HG02870 (cell line): ENCODE data around the gene EYS.

Experiments
- ATAC-seq: cut with Tn5 transposase; IDR thresholded peaks from one replicate; pipeline ENCODE4 v1.9.1; 2021; ENCODE audit warnings: mild to moderate bottlenecking, moderate library complexity; ENCODE audit not compliant: unreplicated experiment

EYS gene

DNA sequence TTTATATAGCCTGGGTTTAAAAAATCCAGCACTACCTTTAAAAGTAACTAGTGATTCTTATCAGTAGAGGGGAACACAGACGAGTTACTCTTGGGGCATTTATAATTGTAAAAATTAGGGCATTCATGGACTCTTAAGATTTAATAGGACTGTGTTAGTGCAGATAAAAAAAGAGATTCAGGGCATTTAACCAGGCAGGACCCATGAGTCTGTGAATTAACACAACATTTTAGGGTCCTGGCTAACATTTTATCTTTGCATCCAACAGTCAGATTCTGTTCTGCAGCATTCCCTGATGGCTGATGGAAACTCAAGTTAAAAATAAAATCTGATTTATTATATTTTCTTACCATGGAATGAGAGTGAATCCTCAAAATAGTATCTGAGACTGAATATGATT, 1297.1 kb downstream of the EYS start:
- ATAC-seq, result no peak

DNA sequence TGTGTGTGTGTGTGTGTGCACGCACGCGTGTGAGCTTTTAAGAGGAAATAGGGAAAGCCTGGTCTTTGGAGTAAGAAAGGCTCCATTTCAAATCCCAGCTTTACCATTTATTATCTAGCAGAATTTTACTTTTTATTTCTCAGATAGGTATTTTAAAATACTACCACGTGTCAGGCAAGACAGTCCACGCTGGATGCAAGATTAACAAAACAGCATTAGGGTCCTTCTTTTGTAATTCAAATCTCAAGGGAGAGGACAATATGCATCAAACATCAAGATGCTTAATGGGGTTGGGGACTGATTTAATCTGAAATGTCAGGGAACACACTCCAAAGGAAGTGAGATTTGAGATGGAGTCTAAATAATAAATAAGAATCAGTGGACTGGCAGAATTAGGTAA, 1302.6 kb downstream of the EYS start:
- no peak for ATAC-seq

DNA sequence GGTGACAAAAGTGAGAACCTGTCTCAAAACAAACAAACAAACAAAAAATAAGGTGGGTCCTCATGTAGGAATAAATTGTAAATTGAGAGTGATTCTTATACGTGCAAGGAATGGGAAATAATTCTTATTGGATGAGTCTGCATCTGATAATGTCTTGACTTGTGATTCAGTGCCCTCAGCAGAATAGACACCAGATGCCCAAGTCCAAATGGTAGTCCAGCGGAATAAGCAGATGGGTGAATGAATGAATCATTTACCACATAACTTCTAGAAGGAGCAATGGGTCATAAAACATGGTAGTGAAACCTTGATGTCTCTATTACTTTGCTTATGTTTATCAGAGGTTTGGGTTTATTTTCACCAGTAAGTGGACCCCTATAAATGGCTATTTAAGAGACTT, 1323.7 kb downstream of the EYS start:
- no peak for ATAC-seq

DNA sequence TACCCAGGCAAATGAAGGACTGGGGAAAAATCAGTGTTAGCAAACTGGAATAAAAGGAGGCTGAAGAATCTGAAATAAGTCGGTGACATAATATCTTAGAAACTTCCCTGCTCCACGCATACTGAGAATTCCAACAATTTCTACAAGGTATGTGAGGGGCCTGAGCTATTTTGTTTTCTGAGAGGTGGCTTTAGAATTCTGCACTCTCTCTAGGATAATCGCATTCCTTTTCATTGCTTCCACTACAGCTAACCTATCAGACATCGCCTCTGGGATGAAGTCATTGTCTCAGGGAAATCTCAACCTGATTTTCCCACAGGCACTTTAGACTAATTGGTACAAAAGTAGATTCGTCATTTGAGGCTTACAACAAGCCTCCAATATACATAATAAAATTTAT, 1330.6 kb downstream of the EYS start:
- ATAC-seq, result no peak

DNA sequence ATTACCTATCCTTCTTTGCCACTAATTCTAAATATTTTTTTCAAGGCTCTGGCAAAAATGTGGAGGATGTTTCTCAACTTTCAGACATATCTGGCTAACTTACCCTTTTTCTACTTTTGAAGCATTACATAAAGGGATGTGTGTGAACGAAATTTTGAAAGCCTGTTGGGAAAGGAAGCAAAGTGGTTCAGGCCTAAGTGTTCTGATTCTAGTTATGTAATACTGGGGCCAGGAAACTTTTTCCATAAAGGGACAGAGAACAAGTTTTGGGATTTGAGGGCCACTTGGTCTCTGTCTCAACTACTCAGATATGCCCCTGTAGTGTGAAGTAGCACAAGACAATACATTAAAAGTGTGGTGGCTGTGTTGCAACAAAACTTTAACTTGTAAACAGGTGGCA, 1349.6 kb downstream of the EYS start:
- no peak for ATAC-seq

DNA sequence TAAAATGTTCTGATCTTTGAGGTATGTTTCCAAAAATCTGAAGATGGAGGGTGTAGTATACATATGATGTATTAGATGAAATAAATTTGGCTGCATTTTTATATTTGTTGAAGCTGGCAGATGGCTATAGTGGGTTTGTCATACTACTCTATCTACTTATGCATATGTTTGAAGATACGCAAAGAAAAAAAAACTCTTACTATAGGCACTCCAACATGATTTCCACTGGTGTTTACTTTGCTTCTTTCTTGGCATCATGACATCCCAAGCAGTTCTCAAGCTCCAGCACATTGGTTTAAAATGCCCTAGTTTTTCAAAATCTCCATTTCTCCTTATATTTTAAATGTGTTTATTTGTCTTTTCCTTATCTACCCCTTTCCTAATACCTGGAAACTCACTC, 1359.6 kb downstream of the EYS start:
- ATAC-seq, result no peak

DNA sequence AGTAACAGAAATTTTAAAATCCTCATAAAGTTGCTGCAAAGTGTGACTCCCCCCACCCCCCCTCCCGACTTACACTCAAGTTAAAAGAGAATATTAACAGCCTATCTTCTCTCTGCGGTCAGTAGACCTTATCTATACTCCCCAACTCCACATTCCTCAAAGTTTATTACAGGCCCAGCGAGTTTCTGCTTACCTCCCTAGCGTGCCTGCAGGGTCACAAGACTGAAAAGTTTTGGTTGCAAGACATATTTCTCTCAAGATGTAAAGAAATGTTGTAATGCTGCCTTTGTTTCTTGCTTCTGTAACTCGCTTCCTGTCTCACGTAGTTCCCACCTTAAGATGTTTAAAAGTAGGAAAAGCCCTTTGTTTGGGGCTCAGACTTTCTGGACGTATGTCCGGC, 1371.8 kb downstream of the EYS start:
- ATAC-seq, result no peak

DNA sequence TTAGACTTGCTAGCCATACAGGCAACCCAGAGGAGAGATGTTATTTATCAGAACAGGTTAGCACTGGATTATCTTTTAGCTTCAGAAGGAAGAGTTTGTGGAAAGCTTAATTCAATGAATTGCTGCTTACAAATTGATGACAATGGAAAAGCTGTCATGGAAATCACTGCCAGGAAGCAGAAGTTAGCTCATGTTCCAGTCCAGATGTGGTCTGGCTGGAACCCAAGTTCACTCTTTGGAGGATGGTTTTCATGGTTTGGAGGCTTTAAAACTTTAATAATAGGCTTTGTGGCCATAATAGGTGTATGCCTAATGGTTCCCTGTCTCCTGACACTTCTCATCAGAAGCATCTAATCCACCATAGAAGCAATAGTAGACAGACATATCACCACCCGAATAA, 1372.4 kb downstream of the EYS start:
- no peak for ATAC-seq

DNA sequence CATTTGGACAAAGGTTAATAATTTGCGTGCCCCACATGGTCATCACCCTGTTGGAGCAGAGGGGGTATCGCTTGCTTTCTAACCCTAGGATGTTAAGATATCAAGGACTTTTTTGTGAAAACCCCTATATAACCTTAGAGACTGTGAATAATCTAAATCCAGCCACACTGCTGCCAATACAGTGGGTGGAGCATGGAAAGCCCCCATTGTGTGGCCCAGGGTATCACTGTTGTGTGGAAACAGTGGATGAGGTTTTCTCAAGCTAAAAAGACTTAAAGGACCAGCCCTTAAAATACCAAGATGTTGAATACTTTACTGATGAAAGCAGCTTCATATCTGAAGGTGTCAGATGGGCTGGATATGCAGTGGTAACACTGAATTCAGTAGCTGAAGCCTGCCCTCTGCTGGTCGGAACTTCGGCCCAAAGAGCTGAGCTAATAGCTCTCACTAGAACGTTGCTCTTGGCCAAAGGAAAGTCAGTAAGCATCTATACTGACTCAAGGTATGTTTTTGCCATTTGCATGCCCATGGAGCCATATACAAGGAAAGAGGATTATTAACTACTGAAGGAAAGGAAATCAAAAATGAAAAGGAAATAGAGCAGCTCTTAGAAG, 1376.2 kb downstream of the EYS start:
- no peak for ATAC-seq

DNA sequence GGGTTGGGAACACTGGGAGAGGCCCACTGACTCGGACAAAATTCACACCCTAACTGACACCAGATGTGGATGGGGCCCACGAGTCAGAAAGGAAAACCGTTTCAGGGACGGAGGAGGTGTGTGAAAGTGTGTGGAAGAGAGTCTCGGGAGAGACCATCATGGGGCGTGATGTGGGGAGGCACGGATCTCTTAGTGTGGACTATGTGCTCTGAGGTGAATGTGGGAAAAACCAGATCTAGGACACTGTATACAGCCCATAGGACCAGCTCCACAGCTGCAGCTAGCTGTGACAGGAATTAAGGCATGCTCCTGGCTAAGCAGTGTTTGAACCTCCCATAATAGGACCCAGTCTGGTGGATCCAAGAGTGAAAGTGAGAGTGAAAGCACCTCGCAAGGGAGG, 1380.1 kb downstream of the EYS start:
- ATAC-seq, result no peak

DNA sequence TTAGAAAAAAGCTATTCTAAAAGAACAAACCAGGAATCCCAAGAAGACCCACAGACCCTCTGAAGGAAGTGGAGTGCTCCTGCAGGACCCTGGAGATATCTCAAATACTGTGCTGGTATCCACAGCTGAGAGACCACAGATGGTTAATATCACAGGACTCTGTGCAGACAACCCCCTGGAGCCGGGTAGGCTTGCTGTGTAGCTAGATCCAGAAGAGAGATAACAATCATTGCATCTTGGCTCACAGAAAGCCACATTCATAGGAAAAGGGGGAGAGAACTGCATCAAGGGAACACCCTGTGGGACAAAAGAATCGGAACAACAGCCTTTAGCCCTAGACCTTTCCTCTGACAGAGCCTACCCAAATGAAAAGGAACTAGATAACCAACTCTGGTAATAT, 1381.9 kb downstream of the EYS start:
- no peak for ATAC-seq

DNA sequence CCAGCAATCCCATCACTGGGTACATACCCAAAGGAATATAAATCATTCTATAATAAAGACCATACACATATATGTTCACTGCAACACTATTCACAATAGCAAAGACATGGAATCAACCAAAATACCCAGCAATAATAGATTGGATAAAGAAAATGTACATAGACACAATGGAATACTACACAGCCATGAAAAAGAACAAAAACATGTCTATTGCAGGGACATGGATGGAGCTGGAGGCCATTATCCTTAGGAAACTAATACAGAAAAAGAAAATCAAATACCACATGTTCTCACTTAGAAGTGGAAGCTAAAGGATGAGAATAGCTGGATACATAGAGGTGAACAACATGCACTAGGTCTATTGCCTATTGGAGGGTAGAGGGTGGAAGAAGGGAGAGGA, 1396.8 kb downstream of the EYS start:
- ATAC-seq, result no peak

DNA sequence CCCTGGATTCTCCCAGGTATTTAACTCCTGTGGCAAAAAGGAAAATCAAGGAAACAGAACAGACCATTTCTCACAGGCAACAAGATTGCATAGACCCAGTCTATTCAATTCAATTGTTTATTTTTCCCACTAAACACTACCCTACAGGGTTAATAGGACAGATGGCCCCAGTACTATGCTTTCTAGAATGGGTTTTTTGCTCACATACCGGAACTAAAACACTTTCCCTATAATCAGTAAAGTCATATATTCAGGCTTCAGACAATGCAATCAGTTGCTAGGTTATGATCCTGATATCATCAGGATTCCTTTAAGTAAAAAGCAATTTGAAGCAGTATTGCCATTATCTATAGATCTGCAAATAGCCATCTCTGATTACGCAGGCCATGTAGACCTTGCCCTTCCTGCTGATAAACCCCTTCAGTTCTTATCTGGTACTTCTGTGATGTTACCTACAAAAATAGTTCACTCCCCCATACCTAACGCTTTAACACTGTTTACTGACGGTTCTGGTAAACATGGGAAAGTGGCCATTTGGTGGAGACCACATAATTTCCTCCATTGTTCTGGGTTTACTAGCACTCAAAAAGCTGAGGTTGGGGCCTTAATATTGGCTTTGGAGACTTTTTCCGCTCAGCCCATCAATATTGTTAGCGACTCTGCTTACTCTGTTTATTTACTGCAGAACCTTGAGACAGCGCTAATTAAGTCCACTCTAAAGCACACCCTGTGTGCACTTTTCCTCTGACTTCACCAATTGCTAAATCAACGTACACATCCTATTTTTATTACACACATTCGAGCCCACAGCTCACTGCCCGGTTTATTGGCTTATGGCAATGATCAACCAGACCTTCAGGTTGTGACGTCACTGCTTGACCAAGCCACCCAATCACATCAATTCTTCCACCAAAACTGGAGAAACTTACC, 1405.5 kb downstream of the EYS start:
- ATAC-seq, result no peak

DNA sequence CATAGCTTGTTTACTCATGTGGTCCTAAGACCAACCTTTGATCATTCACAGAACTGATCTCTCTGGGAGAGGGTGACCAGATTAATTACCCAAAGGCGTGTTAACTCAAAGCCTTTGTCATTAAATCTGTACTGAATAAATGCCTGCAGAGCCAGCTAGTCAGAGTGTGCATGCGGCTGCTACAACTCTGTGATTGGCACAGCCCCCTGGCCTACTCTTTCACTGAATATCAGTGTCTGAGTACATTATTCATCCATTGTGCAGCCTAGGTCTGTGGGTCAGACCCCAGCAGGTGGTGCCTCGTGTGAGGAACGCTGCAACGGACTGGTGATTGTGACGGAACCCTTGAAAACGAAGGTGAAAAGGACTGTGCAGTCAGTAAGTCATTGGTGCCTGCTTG, 1407.8 kb downstream of the EYS start:
- ATAC-seq, result no peak

DNA sequence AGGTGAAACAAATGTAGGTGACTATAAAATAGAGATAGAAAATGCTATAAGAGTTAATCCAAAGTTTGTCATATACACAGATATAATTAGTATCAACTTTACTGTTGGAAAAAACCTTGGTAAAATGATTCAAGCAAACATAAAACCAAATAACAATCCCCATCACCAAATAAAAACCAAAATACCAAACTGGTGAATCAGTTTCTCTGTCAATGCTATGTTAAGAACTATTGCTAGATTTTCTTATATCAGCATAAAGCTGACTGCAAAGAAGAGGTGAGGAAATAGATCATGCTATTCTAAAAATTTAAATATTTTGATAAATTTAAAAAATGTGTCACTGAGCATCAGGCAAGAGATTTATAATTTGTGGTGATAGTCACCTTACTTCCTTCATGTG, 1413.0 kb downstream of the EYS start:
- no peak for ATAC-seq

DNA sequence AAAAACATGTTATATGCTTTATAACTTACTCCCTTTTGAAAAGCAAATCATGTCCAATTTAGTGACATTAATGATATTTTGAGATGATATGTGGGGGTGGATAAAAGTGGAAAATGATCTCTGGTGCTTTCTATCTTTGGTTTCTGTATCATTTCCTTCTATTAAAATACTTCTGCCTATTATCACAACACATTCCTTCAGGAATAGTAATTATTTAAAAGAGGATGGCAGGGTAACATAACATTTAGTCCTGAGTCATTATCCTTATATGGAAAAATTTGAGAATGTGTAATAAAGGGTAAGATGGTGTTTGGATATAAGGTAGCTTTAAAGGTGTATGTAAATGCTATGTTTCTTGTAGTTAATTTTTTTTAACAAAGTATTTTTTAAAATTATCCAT, 1413.7 kb downstream of the EYS start:
- ATAC-seq, result no peak

DNA sequence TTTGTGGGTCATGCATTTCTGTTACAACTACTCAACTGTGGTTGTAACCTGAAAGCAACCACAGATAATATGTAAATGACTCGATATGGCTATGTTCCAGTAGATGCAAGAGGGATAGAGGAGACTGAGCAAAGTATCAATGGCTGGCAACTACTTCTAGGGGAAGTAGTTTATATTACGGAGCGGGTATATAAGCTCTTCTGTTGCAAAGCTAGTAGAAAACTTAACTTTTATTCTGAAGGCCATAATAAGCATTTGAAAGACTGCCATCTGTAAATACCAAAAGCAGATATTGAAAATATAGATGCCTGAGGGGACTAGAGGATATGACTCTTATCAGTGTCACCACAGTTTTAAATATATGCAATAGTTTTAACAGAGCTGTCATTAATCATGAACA, 1416.2 kb downstream of the EYS start:
- no peak for ATAC-seq

DNA sequence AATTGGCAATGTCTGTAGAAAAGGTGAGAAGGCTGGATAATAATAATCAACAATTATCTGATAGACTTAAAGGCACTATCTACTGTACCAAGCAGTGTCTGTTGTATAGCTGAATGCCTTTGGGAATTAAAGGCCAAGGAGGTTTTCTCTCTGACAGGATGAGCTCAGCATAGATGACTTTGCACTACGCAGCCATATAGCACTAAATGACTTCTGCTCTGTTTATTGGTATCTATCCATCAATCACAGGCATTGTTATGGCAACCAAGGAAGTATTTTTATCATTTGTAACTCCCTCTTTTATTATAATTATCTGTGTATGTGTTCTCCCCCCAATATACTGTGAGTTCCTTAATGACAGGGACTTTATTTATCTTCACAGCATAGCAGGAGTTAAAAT, 1417.1 kb downstream of the EYS start:
- ATAC-seq, result no peak

DNA sequence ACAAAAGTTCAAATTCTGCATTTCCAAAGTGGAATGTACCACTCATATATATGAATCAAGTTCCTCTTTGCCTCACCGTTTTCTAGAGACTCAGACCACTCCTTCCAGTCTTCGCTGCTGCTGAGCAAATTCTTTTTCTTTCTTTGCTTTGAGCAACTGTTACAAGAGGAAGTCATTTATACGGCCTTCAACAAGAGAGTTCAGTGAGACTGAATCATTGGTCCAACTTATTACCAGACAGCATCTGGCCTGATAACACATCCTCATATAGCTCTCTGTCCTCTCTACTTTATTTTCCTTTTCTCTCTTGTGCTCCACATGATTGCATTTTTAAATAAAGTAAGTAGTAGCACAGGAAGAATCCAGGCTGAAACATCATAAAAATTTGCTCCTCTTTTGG, 1418.7 kb downstream of the EYS start:
- ATAC-seq, result no peak

DNA sequence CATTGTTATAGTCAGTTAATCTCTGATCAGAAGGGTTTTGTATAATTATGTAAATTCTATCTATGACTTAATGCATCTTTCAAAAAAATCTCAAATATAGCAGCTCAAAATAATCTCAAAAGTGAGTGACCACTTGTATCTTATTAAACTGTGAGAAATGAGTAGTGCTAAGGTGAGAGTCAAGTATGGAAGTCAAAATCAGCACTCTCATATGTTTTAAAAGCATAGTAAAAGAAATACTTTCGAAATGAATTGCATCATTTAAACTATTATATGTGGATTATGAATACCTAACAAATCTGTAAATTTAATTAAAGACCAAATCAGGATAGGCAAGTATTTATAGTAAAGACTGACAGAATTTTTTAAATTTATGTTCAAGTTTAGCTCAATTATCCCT, 1425.9 kb downstream of the EYS start:
- no peak for ATAC-seq

DNA sequence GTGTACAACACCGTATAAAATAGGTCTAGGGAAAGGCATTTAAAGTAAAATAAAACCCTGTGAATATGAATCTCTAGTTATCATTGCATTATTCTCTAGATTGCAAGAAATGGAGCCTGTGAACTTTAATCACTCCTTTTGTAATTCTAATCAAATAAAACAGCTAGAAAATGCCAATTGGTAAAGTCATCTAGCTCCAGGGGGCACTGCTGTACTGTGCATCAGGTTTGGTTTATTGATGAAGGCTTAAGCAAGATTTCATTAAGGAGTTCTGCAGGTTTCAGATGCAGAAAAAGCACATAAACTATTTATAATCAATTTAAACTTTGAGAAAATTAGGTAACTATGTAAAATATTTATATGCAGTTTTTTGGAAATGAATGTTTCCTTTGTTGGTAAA, 1426.5 kb downstream of the EYS start:
- no peak for ATAC-seq

DNA sequence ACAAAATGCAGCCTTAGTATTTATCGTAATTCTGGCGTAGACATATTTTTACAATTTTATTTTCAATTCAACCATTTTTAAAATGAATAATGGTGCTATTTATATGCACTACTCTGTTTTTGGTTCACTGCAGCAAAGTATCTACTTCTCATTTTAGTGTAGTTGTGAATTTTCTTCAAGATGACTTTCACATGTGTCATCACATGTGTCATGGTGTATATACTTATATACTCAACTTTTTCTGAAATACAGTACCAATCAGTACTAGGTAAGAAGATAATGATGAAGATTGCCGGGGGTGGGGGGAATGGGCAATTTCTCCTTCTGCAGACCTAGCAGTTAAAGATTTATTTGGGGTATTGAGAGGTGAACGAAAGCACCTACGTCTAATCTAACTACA, 1436.9 kb downstream of the EYS start:
- ATAC-seq, result no peak

DNA sequence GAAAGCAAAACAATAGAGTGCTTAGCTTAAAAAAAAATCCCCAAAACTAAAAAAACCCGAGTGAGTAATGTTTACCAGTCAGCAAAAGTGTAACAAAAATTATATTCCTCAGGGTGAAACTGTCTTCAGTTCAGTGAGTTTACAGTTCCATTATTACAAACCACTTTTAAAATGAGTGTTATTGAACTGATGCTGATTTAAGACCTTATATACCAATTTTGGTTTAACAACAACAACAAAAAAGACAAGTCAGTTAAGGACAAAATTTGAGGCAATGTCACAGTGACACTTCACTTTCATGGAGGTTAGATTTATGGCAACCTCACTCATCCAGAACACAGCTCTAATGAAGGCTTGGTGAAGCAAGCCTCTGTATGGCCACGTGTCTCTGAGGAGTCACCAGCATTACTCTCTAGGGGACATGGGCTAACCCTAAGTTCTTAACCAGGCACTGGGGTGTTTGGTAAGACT, 1440.6 kb downstream of the EYS start:
- ATAC-seq, result peak; percentile 84
